Measurements from ENCODE around the gene FAM53B. TPM values are rescaled to one million over a fixed set of nuclear protein-coding genes. Genes with fewer than 3 reads are reported as not detected.

FAM53B gene
- total RNA-seq, 1 donor from 2014 or later = 16.3 TPM

DNA sequence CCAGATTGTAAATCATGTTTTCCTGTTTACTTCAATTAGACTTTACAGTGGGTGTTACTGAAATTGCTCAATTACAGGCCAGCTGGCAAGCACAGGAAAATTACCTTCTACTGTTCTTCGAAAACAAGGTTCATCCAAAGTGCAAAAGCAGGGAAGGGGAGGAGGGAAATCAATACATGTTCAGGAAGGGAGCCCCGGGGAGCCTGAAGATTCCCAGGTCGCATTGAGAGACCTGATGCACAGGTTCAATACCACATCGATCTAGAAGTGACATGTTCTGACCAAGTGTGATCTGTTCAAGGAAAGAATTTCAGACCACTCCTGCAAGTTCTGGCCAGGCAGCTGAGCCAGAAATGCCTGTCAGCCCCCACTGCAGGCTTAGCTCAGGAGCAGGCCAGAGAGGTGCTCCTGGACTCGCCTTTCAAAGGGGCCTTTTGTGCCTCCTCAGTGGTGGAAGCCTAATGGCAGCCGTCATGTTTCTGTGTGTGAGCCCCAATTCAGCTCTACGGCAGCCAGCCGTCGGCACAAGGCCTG lies 35.9 kb downstream of the FAM53B start:
- no peak for DNase-seq

DNA sequence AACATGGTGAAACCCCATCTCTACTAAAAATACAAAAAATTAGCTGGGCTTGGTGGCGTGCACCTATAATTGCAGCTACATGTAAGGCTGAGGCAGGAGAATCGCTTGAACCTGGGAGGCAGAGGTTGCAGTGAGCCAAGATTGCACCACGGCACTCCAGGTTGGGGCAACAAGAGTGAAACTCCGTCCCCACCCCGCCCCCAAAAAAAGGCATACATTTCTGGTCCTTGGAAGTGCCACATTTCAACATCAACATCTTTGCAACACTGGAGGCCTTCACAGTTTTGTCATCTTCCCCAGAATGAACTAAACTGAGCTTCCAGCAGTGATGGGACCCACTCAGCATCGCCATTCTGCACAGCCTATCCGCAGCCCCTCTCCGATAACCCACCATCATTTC lies 36.6 kb downstream of the FAM53B start:
- no peak for DNase-seq

DNA sequence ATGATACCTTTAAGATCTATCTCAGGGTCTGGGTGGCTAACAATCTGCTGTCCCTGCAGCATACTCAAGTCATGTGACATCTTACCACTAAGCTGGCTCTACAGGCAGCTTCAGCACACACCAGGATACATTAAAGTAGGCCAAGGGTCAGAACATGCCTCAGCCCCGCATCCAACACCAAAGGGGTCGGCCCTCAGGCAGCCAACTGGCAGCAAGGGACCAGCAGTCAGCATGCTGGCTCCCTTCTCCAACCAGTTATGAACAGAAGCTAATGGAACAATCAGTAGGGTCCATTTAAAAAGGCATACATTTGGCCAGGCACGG lies 37.1 kb downstream of the FAM53B start:
- DNase-seq = no peak

DNA sequence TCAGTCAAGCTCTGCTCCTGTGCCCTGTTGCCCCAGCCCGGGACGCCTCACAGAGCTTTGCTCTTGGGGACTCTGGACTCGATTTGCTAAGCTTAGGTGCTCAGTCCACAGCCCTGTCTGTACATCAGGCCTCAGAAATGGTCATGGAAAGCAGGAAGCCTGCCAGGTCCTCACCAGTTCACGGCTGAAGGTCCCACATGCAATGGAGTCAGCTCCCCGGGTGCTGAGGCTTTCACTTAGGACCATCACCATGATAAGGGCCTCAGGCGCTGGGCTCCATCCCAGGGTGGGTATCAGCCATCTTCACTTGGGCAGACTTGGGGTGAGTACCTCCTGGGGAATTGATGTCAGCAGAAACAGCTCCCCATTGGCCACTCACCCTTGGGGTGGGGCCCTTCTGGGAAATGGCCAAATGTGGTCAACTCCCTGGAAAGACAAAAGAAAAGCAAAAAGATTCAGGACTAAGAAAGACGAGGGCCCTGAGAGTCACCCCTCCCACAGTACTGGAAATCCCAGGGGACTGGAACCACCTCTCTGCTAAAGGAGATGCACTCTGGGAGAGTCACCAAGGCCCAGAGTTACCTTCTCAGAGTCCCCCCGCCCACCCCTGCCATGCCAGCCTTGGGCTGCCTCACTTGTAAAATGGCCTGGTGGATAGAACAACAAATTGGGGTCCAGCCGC lies 37.6 kb downstream of the FAM53B start:
- no peak for DNase-seq

DNA sequence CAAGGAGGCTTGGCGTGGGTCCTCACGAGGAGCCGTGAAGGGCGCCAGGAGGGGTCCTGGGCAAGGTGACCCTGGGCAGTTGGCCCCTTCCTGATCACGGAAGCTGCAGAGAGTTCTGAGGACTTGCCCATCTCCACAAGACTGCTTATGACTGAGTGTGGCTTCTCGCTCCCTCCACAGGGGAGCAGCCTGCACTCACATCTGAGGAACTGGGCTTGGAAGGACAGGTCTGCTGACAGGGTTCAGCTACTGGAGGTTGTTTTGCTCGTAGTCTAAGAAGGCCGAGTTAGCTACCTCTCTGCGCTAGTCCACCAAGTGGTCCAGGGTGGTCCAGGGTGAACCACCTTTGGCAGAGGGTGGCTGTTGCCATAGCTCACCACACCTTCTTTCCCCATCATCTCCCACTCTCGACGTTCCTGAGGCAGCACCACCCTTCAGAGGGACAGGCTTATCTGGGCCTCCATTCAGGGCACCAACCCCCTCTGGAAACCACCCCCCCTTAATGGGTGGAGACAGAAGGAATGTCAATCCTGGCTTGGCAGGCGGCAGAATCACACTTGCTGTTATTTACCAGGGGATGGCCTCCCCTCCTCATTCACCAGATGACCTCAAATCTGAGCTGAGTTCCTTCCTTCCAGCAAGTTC lies 38.2 kb downstream of the FAM53B start:
- no peak for DNase-seq

DNA sequence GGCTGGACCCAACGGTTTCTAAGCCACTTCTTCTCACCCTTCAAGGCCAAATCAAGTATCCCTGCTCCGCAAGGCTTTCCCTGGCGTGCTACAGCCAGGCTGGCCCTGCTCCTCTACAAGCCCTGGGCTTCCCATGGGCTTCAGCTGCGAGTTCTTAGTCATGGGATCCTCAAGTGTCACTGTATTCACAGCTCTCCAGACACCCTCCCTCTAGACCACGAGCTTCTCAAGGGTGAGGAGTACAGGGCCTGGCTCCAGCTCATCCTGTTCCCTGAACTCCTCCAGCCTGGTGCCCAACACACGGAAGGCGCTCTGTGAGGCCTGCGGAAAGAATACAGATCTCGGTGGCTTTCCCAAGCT lies 38.8 kb downstream of the FAM53B start:
- no peak for DNase-seq

DNA sequence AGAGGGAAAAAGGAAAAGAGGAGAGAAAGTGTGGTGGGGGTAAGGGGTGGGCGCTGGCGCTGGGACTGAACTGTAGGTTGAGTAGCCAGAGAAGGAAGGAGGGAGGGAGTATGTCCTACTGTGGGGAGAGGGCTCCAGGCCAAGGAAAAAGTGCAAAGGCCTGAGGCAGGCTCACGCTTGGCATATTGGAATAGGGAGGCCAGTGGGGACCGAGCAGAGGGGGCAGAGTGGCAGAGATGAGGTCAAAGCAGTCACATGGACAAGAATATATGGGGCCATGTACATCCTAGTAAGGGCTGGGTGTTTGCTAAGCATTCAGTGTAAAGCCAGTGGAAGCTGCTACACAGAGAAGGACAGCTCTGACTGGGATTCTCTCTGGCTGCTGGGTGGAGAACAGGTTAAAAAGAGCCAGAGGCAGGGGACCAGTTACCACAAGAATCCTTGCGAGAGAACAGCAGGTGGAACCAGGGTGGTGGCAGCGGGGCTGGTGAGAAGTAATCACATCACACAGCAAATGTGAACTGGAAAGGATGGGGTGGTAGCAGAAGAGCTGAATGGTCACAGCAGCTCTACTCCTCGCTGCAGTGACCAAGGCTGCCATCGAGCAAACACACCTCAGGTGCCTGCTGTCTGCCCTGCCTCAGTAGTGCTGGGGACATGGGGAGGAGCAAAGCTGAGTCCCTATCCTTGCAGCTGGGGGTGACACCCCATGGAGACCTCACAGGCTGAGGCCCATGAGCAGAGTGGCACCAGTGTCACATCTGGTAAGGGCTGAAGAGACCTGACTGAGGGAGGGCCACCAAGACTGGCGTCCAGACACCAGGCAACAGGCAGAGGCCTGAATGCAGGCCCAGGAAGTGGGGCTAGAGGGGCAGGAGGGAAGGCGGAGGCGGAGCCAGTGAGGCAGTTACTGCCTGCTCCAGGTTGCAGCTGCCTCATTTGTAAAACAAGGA lies 39.5 kb downstream of the FAM53B start:
- DNase-seq = no peak

DNA sequence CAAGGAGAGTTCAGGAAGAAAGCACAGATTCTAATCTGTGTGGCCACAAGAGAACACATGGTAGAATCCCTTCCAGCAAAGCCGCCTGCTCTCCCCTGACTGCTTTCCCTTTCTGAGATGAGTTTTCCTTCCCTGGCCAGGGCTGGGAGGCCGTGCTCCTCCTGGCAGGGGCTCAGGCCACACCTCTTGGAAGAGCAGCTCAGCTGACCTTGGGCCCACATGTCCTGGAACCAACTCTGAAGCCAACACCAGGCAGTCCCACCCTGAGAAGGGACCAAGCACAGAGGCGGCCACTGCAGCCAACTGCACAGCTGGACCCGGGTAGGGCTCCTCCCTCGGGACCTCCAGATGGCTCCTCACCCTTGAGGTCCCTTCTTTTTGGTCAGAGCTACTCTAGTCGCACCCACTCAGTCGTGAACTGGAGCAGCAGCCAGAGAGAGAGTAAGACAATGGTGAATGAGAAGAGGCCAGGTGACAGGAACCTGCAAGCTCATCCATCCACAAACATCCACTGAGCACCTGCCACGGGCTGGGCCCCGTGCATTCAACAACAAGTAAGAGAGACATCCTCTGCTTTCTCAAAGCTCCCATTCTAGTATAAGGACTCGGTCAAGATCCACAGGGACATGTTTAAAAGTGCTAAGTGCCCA lies 40.3 kb downstream of the FAM53B start:
- no peak for DNase-seq

DNA sequence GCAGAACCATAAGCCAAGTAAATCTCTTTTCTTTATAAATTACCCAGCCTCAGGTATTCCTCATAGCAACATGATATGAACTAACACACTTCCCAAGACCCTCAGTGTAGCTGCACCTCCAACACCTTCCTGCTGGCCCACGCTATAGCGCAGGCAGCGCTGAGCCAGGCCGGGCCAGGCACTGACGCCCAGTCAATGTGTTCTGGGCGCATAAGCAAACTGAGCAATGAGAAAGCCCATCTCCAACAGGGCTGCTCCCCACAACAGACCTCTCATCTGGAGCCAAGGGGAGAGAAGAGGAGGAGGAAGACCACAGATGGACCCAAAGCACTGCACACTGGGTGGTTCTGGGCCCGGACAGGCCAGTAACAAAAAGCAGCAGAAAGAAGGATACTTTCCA lies 40.8 kb downstream of the FAM53B start:
- DNase-seq = no peak

DNA sequence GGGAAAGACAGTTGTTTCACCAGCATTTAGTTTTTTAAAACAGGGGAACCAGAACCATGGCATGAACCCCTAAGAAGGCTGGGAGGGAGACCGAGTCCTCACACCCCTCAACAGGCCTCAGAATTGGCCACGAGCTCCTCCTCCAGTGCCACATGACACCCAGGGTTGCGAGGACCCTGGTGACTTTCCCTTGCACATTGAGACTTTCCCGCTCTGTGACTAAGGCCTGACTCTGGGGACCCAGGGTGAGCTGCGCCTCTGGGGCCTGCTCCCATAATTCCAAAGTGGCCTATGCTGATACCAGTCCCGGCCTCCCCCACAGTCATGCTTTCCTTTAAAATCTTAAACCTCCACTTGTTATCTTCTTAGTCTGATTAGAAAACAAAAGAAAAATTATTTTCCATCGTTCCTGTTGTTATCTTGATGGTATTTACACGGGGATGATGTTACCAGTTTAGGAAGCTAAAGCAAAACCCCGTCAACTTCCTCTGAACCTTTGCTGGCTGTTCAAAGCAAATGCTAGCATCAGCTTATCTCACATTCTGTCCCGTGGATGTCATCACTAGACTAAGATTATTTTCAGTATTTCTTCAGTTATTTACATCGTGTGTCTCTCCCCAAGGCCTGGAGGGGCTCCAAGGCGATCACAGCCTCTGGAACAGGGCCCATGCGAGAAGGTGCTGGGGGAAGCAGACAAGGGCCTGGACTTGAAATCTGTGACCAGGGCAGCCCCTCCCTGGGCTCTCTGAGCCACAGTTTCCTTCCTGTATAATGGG lies 42.1 kb downstream of the FAM53B start:
- peak; percentile 21 for DNase-seq

DNA sequence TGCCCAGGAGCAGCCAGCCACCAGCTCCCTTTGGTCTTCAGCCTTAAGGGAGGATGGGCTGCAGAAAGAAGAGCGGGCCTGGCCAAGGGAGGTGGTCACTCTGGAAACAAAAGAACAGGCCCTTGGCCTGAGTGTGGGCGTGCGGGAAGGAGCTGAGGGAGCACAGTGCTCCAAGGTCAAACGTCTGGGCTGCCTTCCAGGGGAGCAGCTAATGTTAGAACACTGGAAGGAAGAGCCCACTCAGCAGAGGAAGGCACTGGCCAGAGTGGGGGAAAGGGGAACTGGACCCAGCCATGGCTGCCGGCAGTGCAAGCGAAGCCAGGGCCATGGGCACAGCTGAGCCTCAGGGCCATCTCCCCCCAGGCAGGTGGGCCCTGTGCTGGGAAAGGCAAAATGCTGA lies 42.7 kb downstream of the FAM53B start:
- DNase-seq = peak; percentile 50

DNA sequence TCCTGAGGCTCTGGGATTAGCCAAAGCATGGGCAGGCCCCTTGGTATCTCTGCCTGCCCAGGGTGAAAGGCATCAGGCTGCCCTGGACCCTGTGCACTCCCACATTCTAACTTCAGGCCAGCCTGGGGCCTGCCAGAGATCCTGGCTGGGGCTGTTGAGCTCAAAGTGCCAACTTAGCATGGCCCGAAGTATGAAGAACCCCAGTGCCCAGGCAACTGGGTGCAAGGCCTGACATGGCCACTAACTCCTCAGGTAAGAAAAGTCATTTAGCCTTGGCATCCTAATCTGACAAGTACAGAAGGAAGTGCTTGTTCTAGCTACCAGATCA lies 43.2 kb downstream of the FAM53B start:
- no peak for DNase-seq

DNA sequence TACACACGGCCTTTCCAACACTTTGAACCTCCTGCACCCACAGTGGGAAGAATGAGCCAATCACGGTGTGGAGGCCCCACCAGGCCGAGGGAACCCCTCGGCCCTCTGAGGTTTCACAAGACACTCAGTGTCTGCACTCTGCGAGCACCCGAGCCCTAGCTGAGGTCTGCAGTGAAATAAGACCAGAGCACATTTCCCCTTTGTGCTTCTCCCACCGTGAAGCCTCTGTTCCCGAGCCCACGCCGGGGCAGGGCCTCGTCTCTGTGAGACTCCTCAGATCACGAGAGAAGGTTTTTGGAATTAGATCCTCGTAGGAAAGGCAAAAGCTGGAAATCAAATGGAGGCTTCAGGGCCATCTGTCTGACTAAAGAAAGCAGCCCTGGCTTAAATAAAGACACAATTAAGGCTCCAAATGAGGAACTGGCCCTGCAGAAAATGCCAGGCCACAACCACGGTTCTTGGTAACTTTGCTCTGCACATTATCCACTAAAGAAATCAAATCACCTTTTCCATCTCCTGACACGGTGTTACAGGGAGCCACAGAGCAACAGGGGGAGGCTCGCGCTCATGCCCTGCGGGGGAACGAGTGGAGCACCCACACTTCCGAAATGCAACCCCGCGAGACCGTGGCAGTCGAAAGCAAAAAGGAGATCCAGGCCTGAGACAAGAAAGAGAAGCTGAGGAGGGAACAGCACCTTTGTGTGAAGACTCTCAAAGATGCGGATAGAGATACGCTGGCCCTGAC lies 43.7 kb downstream of the FAM53B start:
- DNase-seq = no peak

DNA sequence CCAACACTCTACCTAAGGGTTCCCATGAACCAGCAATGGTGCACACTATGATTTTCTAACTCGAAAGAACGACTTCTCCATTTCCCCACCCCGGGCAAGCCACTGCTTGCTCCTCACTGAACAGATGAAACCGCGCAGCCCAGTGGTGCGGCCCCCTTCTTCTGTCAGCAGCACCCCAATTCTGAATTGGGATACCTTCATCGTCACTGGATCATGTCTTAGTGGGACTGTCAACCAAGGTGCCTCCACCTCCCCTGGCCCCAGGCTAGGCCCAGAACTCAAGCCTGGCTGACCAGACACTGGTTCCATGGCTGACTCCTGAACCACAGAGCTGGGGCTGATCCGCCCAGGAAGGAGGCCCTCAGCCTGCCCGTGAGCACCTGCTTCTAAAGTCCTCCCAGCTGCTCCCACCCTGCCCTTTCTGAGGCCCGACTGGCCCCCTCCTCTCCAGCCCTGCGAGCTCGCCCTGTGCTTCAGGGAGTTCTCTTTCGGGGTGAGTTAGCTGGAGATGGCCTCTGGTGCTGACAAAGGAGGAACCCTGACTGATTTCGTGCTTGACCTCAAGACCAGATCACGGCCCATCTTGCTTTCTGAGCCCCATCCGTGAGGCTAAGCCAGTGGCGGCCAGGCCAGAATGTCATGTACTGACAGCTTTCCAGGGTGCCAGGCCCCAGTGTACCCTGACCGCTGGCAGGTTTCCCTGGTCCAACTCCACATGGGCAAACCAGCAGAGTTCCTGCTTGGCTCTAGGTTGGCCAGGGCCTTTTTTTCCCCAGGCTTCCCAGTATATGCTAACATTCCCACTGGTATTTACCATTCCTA lies 44.5 kb downstream of the FAM53B start:
- no peak for DNase-seq

DNA sequence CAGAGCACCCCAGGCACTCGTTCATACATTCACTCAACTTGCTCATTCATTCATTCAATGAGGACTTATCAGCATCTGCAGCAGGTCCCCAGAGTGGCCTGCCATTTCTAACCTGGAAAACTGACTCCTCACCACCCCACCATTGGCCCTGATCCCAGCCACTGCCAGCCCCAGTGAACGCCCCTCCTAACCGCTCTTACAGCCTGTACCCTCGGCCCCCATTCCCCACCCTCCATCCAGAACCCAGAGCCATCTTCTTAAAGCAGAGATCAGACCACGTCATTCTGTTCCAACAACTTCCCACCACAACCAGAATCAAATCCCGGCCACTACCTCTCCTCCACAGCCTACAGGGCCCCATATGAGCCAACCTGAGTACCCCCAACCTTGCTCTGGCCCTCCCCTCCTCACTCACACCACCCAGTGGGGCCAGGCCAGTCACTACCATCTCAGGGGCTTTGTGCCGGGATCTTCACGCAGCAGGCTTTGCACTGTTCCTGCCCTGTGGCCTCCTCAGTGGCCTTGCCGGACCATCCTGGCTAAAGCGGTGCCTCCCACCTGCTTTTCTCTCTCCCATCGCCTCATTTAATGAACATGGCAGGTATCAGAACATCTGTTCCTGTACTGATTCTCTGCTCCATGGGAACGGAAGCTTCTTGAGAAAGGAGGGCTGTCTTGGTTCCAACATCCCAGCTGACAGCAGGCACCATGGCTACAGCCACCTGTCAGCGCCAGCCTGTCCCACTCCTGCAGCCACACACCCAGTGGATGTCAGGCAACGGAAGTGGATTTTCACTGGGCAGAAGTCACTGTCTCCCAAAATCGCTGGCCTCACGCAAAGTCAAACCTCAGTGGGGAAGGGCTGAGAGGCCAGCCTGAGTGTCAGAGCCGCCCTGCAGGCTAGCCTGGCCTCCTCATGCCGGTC lies 45.4 kb downstream of the FAM53B start:
- DNase-seq = no peak

DNA sequence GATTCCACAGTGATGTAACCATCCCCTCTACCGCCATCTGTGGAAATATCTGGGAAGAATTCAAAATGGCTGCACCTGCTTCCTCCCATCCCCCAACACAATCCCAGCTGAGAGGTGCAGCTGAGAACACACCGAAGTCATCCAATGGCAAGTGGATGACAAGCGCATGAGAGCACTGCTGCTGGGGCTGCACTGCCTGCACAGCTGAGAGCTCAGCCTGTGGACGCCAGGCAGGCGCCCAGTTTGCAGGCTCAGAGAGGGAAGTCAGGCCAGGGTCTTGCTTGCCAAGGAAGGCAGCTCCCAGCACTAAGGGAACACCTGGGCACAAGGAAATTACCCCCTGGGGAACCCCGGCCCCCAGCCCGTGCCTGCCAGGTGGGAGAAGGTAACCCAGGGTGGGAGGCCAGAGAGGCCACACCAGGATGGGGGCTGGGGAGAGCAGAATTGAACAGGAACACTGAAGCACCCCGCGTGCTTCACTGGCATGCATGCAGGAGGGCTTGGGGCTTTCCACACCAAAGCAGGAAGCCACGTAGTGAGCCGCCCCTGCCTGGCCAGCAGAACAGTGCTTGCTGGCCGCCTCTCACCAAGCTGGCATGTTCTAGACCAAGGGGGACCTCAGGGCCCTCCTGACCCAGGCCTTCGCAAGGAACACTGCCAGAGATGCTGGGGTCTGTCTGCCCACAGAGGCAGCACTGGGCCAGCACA lies 46.2 kb downstream of the FAM53B start:
- DNase-seq = no peak

DNA sequence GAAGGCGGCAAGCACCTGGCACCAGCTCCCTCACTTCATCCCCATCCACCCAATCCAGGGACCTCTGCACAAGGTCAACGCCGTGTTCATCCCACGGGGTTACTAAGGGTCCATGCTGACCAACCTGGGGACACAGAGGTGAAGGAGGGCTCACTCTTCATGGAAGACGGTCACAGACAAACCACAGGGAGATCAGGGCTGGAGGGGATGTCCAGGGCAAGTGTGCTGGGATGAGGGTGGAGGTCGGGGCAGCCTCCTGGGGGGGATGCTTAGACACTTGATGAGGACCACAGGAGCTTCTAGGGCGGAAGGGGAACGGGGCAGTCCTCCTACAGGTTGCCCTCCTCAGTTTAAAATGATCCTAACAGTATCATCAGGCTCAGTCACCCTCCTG lies 46.7 kb downstream of the FAM53B start:
- no peak for DNase-seq
